A673 (cell line): Measurements from ENCODE around the gene ADAMTS14. TPM values are rescaled to one million over a fixed set of nuclear protein-coding genes. Genes with fewer than 3 reads are reported as not detected.

Experiments
- BruUV-seq: library from RNA; stranded (reverse); fragments of 400-500 nt; replicated peaks from 2 replicates; lab custom pipeline; 2021; lab: Mats Ljungman, UMichigan
- CTCF ChIA-PET: fragments of 300-600 bp; sonication (Branson Sonifier 250); formaldehyde crosslinking; loops from one replicate; lab custom pipeline; 2022; ENCODE audit warnings: antibody characterized with exemption; lab: Charles Lee
- POLR2A ChIA-PET: fragments of 300-600 bp; sonication (Branson Sonifier 250); formaldehyde crosslinking; loops from one replicate; lab custom pipeline; 2022; ENCODE audit warnings: antibody characterized with exemption; ENCODE audit not compliant: low non-redundant PET; lab: Charles Lee
- DNase-seq: peaks from one replicate; pipeline ENCODE4 v3.0.0-alpha.2; 2015; ENCODE audit warnings: low spot score
- H3K27ac ChIP-seq: fragments of 200-600 bp; sonication (generic); 2 replicates; pipeline ENCODE4 v1.5.1; 2016; ENCODE audit warnings: mixed run types, low read depth, mild to moderate bottlenecking, mixed read lengths, antibody characterized with exemption, low read length; ENCODE audit not compliant: poor library complexity, severe bottlenecking
- H3K27me3 ChIP-seq: fragments of 200-600 bp; sonication (generic); replicated peaks from 2 replicates; pipeline ENCODE4 v1.6.1; 2017; ENCODE audit warnings: mixed run types, low read depth, mild to moderate bottlenecking, mixed read lengths, antibody characterized with exemption, low read length; ENCODE audit not compliant: insufficient read depth, poor library complexity
- H3K36me3 ChIP-seq: fragments of 200-600 bp; sonication (generic); 2 replicates; pipeline ENCODE4 v1.6.1; 2016; ENCODE audit warnings: mixed run types, mild to moderate bottlenecking, mixed read lengths, antibody characterized with exemption, low read length; ENCODE audit not compliant: insufficient read depth, poor library complexity, severe bottlenecking
- H3K4me1 ChIP-seq: fragments of 200-600 bp; sonication (generic); 2 replicates; pipeline ENCODE4 v1.6.1; 2017; ENCODE audit warnings: mixed run types, mild to moderate bottlenecking, mixed read lengths, antibody characterized with exemption, low read length; ENCODE audit not compliant: insufficient read depth, poor library complexity, severe bottlenecking
- H3K4me3 ChIP-seq: fragments of 200-600 bp; sonication (generic); 2 replicates; pipeline ENCODE4 v1.5.1; 2016; ENCODE audit warnings: low read depth, mixed run types, mild to moderate bottlenecking, mixed read lengths, low read length; ENCODE audit not compliant: poor library complexity, severe bottlenecking
- H3K9me3 ChIP-seq: fragments of 200-600 bp; sonication (generic); 2 replicates; pipeline ENCODE4 v1.6.1; 2016; ENCODE audit warnings: mixed run types, low read depth, mild to moderate bottlenecking, mixed read lengths, antibody characterized with exemption, low read length; ENCODE audit not compliant: poor library complexity, severe bottlenecking
- EZH2 ChIP-seq: fragments of 200-600 bp; sonication (generic); IDR thresholded peaks from 2 replicates; pipeline ENCODE4 v1.6.1; 2017; ENCODE audit warnings: borderline replicate concordance, low read depth, mild to moderate bottlenecking, mixed read lengths, antibody characterized with exemption, low read length; ENCODE audit not compliant: poor library complexity, severe bottlenecking
- intact Hi-C: fragments of 100-400 bp; cut with micrococcal nuclease; formaldehyde crosslinking; loops from one replicate; pipeline ENCODE4 v1.10.0; 2022; ENCODE audit not compliant: unreplicated experiment
- total RNA-seq: library from RNA; stranded (reverse); gene quantifications from 2 replicates; pipeline ENCODE4 v1.2.3, GENCODE V29; 2021
- TF ChIP-seq, protein P1 (sequence below): fragments of 300-800, 200-600 bp; sonication (generic); conservative IDR thresholded peaks from 2 replicates; pipeline ENCODE4 v1.5.1; 2017; ENCODE audit warnings: low read depth, mild to moderate bottlenecking, antibody characterized with exemption, low read length, moderate library complexity, mixed read lengths

ADAMTS14 gene
- total RNA-seq, 1 experiment from 2014 or later = 0.21 TPM

DNA sequence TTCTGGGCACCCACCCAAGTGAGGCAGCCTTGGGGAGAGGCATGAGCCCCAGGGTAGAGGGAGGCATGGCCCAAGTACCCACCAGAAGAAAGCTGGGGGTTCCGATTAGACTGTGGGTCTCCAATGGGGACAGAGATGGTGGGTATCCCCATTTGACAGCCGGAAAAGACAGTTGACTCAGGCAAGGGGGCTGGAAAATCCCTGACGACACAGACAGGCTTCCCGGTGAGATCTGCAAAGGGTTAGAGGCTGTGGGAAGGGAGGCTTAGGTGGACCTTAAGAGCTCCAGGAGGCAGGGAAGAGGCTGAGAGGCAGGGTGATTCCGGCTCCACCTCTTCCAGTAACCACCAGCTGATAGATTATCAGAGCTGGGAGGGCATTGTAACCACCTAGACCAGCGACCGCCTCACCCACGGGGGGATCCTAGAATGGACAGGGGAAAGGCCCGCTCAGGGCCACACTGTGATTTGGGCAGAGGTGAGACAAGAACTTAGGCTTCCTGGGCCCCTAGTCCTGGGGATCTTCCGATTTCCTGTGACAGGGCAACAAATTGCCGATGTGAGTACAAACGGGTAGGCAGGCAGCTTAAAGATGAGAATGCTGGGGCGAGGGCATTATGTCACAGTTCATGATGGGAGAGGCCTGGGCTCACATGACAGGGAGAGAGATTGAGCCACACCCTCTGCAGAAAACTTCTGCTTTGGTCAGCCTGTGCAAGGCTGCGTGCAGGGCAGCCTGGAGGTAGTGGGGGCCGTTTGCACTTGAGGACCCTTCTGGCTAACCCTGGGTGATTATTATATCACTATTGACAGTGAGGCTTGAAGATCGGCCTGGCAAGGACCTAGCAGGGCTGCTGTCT is 107.4 kb downstream of the ADAMTS14 start:
- Histone ChIP-seq H3K36me3 (no peaks in the 10 kb centered on the region), H3K4me1 (no peaks in the 10 kb centered on the region), H3K9me3 (no peaks in the 10 kb centered on the region), H3K4me3 (no peak overlapping the region), H3K27me3 (no peaks in the 10 kb centered on the region), H3K27ac (no peak overlapping the region)
- no peak for TF ChIP-seq EZH2
- TF ChIP-seq, protein P1, sequence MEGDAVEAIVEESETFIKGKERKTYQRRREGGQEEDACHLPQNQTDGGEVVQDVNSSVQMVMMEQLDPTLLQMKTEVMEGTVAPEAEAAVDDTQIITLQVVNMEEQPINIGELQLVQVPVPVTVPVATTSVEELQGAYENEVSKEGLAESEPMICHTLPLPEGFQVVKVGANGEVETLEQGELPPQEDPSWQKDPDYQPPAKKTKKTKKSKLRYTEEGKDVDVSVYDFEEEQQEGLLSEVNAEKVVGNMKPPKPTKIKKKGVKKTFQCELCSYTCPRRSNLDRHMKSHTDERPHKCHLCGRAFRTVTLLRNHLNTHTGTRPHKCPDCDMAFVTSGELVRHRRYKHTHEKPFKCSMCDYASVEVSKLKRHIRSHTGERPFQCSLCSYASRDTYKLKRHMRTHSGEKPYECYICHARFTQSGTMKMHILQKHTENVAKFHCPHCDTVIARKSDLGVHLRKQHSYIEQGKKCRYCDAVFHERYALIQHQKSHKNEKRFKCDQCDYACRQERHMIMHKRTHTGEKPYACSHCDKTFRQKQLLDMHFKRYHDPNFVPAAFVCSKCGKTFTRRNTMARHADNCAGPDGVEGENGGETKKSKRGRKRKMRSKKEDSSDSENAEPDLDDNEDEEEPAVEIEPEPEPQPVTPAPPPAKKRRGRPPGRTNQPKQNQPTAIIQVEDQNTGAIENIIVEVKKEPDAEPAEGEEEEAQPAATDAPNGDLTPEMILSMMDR = no peak
- no TSS peak for BruUV-seq
- intact Hi-C loops = no loop called here
- ChIA-PET CTCF (no interaction called here), POLR2A (no interaction called here)
- no peak for DNase-seq

DNA sequence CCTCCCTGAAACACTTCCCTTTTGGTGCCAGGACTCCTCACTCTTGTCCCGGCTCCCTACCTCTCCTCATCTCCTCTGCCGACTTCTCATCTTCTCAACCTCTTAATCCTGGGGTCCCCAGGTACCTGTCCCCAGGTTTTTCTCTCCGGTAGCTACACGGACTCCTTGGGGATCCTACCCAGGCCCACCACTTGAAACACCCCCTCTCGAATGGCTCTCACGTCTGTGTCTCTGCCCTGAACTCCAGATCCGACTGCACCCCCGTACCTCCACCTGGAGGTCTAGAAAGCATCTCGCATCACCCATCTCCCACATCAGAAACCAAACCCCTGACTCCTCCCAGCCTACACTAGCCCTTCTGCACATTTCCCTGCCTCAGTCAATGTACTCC is 108.1 kb downstream of the ADAMTS14 start:
- TF ChIP-seq, protein P1 = no peak
- no peak for TF ChIP-seq EZH2
- no TSS peak for BruUV-seq
- CTCF ChIA-PET = no interaction called here
- Histone ChIP-seq H3K36me3 (no peaks in the 10 kb centered on the region), H3K9me3 (no peaks in the 10 kb centered on the region), H3K27me3 (no peaks in the 10 kb centered on the region), H3K4me3 (no peak overlapping the region), H3K4me1 (no peaks in the 10 kb centered on the region), H3K27ac (no peak overlapping the region)
- POLR2A ChIA-PET = no interaction called here
- intact Hi-C loops = no loop called here
- DNase-seq = no peak

DNA sequence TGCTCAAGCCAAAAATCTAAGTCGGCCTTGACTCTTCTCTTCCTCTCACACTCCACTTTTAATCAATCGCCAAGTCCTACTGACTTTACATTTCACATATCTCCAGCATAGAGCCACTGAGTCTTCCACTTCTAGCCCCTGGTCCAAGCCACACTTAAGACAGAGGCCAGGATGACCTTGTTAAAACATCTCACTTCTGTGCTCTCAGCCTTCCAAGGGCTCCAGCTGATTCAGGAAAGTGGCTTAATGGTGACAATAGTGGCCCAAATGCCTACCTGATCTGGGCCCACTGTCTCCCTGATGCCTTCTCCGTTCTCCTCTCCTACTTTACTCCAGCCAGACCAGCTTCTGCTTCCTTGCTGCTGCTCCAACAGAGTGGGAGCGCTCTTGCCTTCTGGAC is 108.5 kb downstream of the ADAMTS14 start:
- CTCF ChIA-PET = no interaction called here
- POLR2A ChIA-PET = no interaction called here
- Histone ChIP-seq H3K9me3 (no peaks in the 10 kb centered on the region), H3K36me3 (no peaks in the 10 kb centered on the region), H3K27ac (no peak overlapping the region), H3K4me1 (no peaks in the 10 kb centered on the region), H3K27me3 (no peaks in the 10 kb centered on the region), H3K4me3 (no peak overlapping the region)
- no peak for TF ChIP-seq EZH2
- TF ChIP-seq, protein P1 = no peak
- no peak for DNase-seq
- no TSS peak for BruUV-seq
- intact Hi-C loops = no loop called here
